BLaER1 treated with 17β-estradiol and CSF1 and Interleukin-3, amounts not matched to agents 10 nM and 100 nM (cell line): Measurements from ENCODE around the gene MUSK.

Source experiments
- H3K27ac ChIP-seq, 11 experiments: shearing (Covaris generic); formaldehyde crosslinking; 2 replicates each; pipeline ENCODE4 v1.8.1; 2022
- H3K27me3 ChIP-seq, 11 experiments: shearing (Covaris generic); formaldehyde crosslinking; 2 replicates each; pipeline ENCODE4 v1.8.1; 2022
- H3K36me3 ChIP-seq, 11 experiments: shearing (Covaris generic); formaldehyde crosslinking; 2 replicates each; pipeline ENCODE4 v1.8.1; 2022
- H3K4me1 ChIP-seq, 10 experiments: shearing (Covaris generic); formaldehyde crosslinking; 2 replicates each; pipeline ENCODE4 v1.8.1; 2022
- H3K4me2 ChIP-seq, 11 experiments: shearing (Covaris generic); formaldehyde crosslinking; 2 replicates each; pipeline ENCODE4 v1.8.1; 2022
- H3K4me3 ChIP-seq, 10 experiments: shearing (Covaris generic); formaldehyde crosslinking; 2 replicates each; pipeline ENCODE4 v1.8.1; 2022
- H3K9ac ChIP-seq, 11 experiments: shearing (Covaris generic); formaldehyde crosslinking; 2 replicates each; pipeline ENCODE4 v1.8.1; 2022
- H3K9me3 ChIP-seq, 11 experiments: shearing (Covaris generic); formaldehyde crosslinking; replicated peaks in 1 of 11; 2 replicates each; pipeline ENCODE4 v1.8.1; 2022
- H4K20me1 ChIP-seq, 11 experiments: shearing (Covaris generic); formaldehyde crosslinking; 2 replicates each; pipeline ENCODE4 v1.8.1; 2022
- Cebpa-rat ChIP-seq, 11 experiments: shearing (Covaris generic); IDR thresholded peaks; 2 replicates each; pipeline ENCODE4 v1.8.1; 2022

The MUSK gene

DNA sequence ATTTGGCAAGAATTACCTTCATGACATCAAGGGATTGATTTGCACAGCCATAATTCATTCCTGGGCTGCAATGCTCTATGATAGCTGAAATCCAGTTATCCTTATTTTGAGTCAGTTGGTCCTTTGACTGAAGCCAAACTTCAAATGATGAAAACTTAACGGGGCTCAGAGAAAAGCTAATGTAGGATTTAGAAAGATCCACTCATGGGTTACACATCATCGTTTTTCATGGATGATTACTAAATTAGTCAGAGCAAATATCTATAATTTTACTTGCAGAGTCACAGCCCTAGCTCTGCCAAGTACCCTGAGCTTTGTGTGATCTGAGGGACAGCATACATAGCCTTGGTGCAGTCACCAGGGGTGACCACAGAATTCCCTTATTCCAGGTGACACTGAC is 27.3 kb upstream of the MUSK start:
- no peak overlapping the region for H3K9ac ChIP-seq
- no peak overlapping the region for H3K27ac ChIP-seq
- H3K4me1 ChIP-seq = peaks cover 0 to 12% (median 4%) of the 10 kb centered on the region in 10 experiments; a peak in 6 of 20 replicates
- no peak for TF ChIP-seq Cebpa-rat (IDR thresholded peaks at IDR 0.05)
- no peak overlapping the region for H3K4me3 ChIP-seq
- H3K36me3 ChIP-seq = no peaks in the 10 kb centered on the region
- H3K9me3 ChIP-seq = peaks cover 0 to 4% (median 0%) of the 10 kb centered on the region in 11 experiments; a peak in 1 of 22 replicates
- no peaks in the 10 kb centered on the region for H3K27me3 ChIP-seq
- H4K20me1 ChIP-seq = no peaks in the 10 kb centered on the region
- H3K4me2 ChIP-seq = peak overlapping the region in 3 of 11 experiments; percentile 13 to 22 (median 20); a peak in 2 of 22 replicates

DNA sequence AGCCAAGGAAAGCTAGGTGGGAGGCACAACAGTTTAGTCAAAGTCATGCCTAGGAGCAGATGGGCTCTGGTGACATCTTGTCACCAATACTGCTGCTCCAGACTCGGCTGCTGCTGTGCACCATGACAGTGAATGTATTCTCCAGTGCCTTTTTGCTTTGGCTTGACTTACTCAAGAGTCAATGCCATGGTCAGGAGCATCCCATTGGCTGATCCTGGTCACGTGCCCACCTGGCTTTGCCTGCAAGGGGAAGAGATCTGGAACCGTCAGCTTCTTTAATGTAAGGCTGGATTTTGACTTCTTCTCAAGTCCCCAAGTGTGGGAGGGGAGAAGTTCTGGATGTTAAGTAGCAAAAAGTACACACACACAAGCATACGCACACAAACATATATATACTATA is 19.9 kb upstream of the MUSK start:
- Histone ChIP-seq H3K9me3 (no peaks in the 10 kb centered on the region), H3K27me3 (no peaks in the 10 kb centered on the region), H3K9ac (no peak overlapping the region), H4K20me1 (no peaks in the 10 kb centered on the region), H3K4me3 (no peak overlapping the region), H3K4me1 (no peaks in the 10 kb centered on the region), H3K4me2 (no peak overlapping the region), H3K27ac (no peak overlapping the region), H3K36me3 (no peaks in the 10 kb centered on the region)
- no peak for TF ChIP-seq Cebpa-rat (IDR thresholded peaks at IDR 0.05)

DNA sequence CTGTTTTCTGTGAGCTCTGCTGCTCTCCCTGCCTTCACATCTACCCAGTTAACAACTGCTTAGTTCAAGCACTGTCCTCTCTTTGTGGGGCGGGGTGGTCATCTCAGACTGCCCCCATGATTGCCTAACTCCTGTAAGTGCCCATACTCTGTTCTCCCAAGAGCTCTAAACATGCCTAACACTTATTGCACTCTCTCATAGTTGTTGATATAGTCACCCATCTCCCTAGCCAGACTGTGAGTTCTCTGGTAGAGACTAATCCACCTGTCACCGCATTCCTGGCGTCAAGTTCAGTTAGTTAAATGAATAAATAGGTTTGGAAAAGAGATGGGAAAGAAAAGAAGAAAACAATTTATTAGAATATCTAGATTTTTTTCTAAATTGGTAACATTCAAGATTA is 18.3 kb upstream of the MUSK start:
- Histone ChIP-seq H3K9ac (no peak overlapping the region), H3K27me3 (no peaks in the 10 kb centered on the region), H3K36me3 (no peaks in the 10 kb centered on the region), H3K9me3 (no peaks in the 10 kb centered on the region), H3K4me3 (no peak overlapping the region), H3K4me2 (no peak overlapping the region), H4K20me1 (no peaks in the 10 kb centered on the region), H3K4me1 (no peaks in the 10 kb centered on the region), H3K27ac (no peak overlapping the region)
- TF ChIP-seq Cebpa-rat (IDR thresholded peaks at IDR 0.05) = no peak

DNA sequence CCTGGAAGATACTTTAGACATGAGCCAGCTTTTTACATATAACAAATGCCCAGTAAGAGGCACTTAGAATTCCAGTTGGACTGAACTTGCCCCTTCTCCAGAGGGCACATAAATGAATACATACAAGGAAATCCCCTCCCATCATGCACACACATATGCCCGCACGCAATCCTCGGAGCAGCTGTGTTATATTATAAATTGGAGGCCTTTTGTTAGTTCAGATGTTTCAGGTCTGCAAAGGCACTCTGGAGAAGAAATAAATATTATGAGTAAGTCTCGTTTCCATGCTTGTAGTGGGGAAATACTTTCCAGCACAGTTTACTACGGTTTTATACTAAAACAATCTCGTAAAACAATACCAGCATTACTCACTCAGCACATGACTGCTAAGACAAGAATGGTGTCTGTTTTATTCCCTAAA is 17.6 kb upstream of the MUSK start:
- Histone ChIP-seq H3K36me3 (no peaks in the 10 kb centered on the region), H3K27me3 (no peaks in the 10 kb centered on the region), H3K9me3 (no peaks in the 10 kb centered on the region), H3K9ac (no peak overlapping the region), H3K4me3 (no peak overlapping the region), H3K27ac (no peak overlapping the region), H3K4me1 (no peaks in the 10 kb centered on the region), H3K4me2 (no peak overlapping the region), H4K20me1 (no peaks in the 10 kb centered on the region)
- no peak for TF ChIP-seq Cebpa-rat (IDR thresholded peaks at IDR 0.05)

DNA sequence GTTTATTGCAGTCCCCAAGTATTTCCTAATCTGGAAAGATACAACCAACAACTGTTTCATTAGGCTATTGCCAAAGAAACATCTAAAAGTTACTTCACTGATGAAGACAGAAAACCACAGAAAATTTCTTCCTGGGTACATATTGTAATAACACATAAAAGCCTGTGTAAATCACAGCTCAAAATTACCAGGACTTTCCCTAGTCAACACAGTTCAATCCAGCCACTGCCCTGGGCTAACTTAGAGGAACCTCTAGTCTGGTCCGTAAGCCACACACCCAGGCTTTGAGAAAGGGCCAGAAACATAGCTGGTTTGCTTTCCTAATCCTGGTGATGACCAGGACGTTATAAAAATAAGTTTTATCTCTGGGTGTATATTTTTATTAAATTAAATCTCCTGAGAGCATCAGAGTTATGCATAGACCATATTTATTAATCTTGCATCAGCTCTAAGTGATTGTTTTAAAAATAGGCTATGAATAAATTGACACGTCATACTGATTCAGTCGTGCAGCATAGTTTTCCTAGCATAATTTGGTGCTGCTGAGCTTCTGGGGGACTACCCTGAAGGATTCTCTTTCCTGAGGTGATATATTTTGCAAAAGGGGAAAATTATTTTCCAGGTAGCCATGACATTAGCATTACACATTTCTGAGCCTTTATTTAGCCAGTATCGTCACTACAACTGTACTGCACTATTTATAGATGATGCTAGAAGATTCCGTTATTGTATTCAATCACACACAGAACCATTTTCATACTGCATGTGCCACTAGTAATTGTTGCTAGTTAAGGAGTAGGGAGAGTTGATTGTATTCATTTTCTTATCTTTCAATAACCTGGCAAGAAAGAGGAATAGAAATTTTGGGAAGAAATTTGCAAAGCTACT is 12.6 kb upstream of the MUSK start:
- no peaks in the 10 kb centered on the region for H3K36me3 ChIP-seq

DNA sequence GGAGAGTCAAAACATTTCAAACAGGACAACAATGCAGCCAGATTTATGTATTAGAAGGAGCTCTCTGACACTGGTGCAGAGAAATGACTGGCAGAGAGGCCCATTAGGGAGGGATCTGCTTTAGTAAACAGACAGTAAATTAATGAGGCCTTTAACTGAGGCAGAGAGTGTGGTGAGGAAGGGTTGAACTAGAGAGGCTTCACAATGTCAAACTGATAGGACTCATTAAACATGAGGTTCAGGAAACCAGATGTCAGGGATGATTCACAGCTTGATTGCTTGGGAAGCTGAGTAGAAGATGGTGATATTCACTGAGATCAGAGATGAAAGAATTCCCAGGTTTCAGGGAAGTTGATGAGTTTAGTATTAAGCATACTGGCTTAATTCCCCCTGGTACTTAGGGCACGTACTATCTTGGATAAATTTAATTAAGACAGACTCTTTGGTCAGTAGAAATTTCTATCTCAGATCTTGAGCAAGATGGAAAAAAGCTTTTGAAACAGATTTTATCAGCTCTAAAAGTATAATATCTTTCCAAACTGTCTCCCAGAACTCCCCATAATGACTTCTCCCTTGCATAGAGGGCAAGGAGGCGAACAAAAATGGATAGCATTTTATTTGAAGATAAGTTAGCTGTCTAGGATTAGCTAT is 8.6 kb upstream of the MUSK start:
- TF ChIP-seq Cebpa-rat (IDR thresholded peaks at IDR 0.05) = no peak
- H3K27ac ChIP-seq = no peak overlapping the region
- H4K20me1 ChIP-seq = no peaks in the 10 kb centered on the region
- no peak overlapping the region for H3K4me2 ChIP-seq
- no peaks in the 10 kb centered on the region for H3K36me3 ChIP-seq
- H3K9me3 ChIP-seq = 0 out of 22 replicates have a peak, but pooled peaks cover 0 to 3% (median 0%) of the 10 kb centered on the region in 11 experiments
- no peak overlapping the region for H3K4me3 ChIP-seq
- H3K9ac ChIP-seq = no peak overlapping the region
- H3K4me1 ChIP-seq = no peaks in the 10 kb centered on the region
- no peaks in the 10 kb centered on the region for H3K27me3 ChIP-seq

More for the DNA sequence above, 12.6 kb upstream of the MUSK start:
- no peak for TF ChIP-seq Cebpa-rat (IDR thresholded peaks at IDR 0.05)
- H3K4me3 ChIP-seq = no peak overlapping the region
- no peak overlapping the region for H3K27ac ChIP-seq
- H4K20me1 ChIP-seq = no peaks in the 10 kb centered on the region
- H3K4me1 ChIP-seq = no peaks in the 10 kb centered on the region
- H3K27me3 ChIP-seq = no peaks in the 10 kb centered on the region
- H3K9me3 ChIP-seq = 0 out of 22 replicates have a peak, but pooled peaks cover 0 to 3% (median 0%) of the 10 kb centered on the region in 11 experiments
- no peak overlapping the region for H3K9ac ChIP-seq
- no peak overlapping the region for H3K4me2 ChIP-seq

DNA sequence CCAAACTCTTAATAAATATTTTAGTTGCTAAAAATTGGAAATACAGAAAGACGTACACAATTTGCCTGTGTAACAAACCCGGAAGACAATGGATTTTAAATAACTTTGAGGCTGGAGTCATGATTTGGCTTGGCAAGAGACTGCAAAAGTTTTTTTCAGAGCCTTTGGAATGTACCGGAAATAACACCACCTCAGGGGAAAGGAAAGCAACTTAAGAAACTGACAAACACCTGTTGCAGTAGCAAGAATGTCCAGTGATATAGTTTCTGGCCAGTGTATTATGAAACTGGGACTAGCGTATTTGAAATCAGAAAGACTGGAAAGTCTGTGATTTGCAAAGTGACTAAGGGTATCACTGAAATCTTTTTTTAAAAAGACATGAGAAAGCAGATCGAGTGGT is 842 bp downstream of the MUSK start:
- H3K4me2 ChIP-seq = no peak overlapping the region
- peaks cover 0 to 18% (median 0%) of the 10 kb centered on the region in 10 experiments; a peak in 8 of 20 replicates for H3K4me1 ChIP-seq
- no peaks in the 10 kb centered on the region for H3K9me3 ChIP-seq
- no peaks in the 10 kb centered on the region for H3K36me3 ChIP-seq
- no peaks in the 10 kb centered on the region for H4K20me1 ChIP-seq
- no peaks in the 10 kb centered on the region for H3K27me3 ChIP-seq
- H3K27ac ChIP-seq = no peak overlapping the region
- TF ChIP-seq Cebpa-rat (IDR thresholded peaks at IDR 0.05) = no peak
- no peak overlapping the region for H3K4me3 ChIP-seq
- H3K9ac ChIP-seq = no peak overlapping the region

DNA sequence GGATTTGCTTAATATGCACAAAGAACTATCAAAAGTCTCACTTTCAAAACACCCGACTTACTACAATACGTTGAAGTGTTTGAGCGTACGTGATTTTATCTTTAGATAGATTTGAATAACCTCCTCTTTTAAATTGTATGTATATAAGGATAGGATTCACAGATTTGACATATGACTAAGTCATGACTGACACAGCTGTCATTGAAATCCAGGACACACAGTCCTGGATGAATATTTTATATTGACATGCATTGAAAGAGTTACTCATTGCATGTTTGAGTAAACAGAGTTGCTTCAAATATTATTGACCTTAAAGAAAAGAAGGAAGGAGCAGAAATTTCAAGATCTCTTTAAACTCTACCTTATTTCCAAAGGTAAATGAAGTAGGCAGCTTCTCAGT is 3.3 kb downstream of the MUSK start:
- Histone ChIP-seq H3K4me1 (peaks cover 0 to 18% (median 0%) of the 10 kb centered on the region in 10 experiments; a peak in 8 of 20 replicates), H3K36me3 (no peaks in the 10 kb centered on the region), H3K4me3 (no peak overlapping the region), H4K20me1 (no peaks in the 10 kb centered on the region), H3K9me3 (peaks cover 0 to 5% (median 0%) of the 10 kb centered on the region in 11 experiments; a peak in 3 of 22 replicates), H3K9ac (no peak overlapping the region), H3K4me2 (no peak overlapping the region), H3K27me3 (no peaks in the 10 kb centered on the region), H3K27ac (no peak overlapping the region)
- TF ChIP-seq Cebpa-rat (IDR thresholded peaks at IDR 0.05) = no peak

DNA sequence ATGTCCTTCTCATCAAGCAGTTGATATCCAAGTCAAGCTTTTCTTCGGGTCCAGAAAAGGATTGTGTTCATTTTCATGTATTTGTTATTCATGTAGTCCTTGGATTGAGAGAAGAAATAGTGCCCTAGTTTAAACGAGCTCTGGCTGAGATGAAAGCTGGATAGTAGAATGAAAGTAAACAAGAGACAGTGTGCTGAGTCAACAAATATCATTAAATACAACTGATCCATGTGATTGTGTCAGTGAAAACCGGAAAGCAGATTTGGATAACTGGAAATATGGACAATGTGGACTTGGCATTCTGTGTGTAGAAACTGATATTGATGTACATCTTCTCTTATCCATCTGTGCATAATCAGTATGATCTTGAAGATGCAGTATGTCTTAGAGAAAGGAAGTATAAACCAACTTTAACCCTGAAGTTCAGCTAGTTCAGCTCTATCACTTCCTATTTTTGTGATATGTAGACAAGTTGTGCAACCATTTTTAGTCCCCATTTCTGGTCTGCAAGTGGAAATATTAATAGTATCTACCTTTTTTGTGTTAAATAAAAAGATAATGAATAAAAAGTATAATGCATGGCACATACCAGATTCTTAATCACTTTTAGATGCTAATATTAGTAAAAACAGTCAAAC is 4.4 kb downstream of the MUSK start:
- Histone ChIP-seq H4K20me1 (no peaks in the 10 kb centered on the region), H3K36me3 (no peaks in the 10 kb centered on the region), H3K27me3 (no peaks in the 10 kb centered on the region), H3K9me3 (peaks cover 0 to 10% (median 0%) of the 10 kb centered on the region in 11 experiments; a peak in 3 of 22 replicates), H3K4me3 (no peak overlapping the region), H3K4me1 (peaks cover 0 to 18% (median 0%) of the 10 kb centered on the region in 10 experiments; a peak in 8 of 20 replicates), H3K27ac (peak overlapping the region in 1 of 11 experiments; percentile 10; a peak in 1 of 22 replicates), H3K9ac (no peak overlapping the region), H3K4me2 (peak overlapping the region in 4 of 11 experiments; percentile 24 to 50 (median 48); a peak in 6 of 22 replicates)
- TF ChIP-seq Cebpa-rat (IDR thresholded peaks at IDR 0.05) = no peak
